GM19023 (cell line): Measurements from ENCODE around the gene SPOCK1.

ENCODE experiments used
- ATAC-seq: cut with Tn5 transposase; IDR thresholded peaks from one replicate; pipeline ENCODE4 v1.9.1; 2021; ENCODE audit warnings: mild to moderate bottlenecking, moderate library complexity; ENCODE audit not compliant: unreplicated experiment

The SPOCK1 gene

DNA sequence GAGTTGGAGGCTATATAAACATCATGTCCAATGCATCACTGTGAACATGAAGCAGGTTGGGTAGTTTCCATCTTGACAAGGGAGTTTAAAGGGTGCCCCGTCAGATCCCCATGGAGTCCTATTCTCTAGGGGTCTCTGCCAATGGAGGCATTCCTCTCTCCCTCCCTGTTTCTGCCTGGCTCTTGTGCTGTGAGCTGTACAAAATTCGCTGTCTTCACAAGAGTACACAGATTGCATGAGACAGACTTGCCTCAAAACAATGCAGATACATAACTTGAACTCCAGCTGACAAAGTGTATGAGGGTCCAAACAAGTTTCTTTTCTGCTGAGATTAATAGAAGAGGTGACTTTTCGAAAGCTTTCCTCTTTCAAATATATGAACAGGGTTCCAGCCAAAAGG lies 165.2 kb downstream of the SPOCK1 start:
- no peak for ATAC-seq

DNA sequence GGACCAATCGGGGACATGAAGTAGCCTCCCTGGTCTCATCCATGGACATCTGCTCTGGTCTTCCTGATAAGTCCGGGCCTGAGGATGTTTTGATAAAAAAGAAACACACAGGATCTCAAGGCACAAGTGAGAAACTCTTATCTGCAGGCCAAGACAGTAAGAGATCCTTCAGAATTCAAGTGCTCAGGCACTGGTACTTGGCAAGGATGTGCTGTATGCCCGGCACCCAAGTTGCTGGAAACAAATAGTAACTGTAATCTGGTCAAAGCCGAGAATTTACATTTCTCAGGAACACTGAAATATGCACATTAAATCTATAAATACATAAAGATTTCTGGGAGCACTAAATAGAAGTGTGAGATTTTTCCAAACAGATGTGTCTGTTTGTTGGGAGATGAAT lies 165.7 kb downstream of the SPOCK1 start:
- no peak for ATAC-seq

DNA sequence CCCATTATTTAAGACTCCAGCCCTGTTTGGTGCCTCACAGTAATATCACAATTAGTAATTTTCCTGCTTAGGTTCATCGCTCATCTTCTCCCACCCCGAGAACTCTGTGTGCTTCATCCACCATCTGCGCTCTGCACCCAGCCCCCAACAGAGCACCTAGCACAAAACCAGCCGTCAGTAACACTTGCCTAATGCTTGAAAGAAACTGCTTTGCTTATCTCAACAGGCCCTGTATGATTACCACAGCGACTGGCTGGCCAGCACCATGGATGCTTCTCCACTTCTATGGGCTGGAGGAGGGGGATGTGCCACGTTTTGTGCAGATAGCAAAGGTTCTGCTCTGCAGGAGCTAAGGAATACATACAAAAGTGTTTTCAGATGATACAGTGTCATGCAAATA lies 166.8 kb downstream of the SPOCK1 start:
- no peak for ATAC-seq

DNA sequence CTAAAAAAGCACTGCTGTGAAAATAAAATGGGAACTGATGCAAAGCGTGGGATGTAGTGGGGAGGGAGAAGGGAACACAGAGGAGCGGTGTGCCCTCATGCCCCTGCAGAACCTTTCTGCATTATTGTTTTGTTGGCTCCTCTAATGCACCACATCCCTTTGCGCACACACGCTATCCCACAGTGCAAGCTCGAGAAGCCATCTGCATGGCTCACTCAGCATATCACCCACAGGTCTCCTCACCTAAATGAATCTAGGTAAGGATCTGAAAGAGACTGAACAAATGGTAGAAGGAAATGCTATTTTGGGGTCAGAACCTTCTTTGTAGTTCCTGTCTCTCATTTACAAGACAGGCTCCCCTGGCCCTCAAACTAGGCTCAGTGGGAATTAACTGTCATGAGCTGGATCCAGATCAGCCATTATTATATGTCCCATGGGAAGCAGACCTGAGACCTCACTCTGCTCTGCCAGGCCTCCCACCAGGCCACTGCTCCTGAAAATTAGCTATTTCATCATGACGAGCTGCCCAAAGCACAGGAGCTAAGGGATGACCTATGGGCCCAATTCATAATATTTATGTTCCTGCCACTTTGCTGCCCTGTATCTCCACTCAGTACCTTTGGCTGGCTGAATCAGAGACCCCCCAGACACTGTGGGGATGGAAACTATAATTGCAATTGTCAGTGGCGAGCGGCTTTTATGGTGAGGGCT lies 169.4 kb downstream of the SPOCK1 start:
- ATAC-seq = no peak

DNA sequence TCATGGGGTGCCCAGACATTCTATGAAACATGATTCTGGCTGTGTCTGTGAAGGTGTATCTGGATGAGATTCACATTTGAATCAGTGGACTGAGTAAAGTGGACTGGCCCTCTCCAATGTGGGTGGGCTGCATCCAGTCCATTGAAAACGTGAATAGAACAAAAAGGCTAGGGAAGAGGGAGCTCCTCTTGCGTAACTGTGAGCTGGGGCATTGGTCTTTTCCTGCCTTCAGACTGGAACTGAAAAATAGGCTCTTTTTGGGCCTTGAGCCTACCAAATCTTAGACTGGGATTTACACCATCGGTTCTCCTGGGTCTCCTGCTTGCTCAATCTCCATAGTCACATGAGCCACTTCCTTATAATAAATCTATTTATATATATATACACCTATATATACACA lies 170.1 kb downstream of the SPOCK1 start:
- ATAC-seq = no peak

DNA sequence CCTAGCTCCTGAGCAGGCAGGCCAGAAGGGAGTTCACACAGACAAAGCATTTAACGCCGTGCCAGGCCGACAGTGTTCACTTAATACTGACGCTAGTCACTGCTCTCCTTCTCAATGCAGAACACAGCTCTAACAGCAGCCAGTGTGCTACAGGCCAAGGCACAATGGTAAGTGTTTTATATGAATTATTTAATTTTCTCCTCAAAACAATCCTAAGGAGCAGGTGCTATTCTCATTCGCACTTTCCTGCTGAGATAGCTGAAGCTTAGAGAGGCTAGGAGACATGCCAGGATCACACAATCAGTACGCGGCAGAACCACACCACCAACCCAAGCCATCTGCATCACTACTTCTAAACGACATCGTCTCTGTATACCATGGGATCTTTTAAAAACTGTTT lies 170.7 kb downstream of the SPOCK1 start:
- no peak for ATAC-seq

DNA sequence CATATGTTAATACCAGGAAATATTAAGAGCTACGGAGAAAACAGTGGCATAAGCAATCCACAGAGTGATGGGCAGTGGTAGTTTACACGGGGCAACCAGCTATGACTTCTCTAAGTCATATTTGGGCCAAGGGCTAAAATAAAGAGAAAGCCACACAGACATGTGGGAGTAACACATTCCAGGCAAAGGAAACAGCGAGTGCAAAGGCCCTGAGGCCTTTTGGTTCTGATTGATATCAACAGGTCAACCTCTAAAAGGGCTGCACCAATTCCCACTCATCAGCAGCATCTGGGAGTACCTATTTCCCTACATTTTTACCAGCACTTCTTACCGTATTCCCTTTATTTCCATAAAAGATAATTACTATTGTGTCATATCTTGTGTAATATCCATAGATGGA lies 173.4 kb downstream of the SPOCK1 start:
- ATAC-seq = no peak

DNA sequence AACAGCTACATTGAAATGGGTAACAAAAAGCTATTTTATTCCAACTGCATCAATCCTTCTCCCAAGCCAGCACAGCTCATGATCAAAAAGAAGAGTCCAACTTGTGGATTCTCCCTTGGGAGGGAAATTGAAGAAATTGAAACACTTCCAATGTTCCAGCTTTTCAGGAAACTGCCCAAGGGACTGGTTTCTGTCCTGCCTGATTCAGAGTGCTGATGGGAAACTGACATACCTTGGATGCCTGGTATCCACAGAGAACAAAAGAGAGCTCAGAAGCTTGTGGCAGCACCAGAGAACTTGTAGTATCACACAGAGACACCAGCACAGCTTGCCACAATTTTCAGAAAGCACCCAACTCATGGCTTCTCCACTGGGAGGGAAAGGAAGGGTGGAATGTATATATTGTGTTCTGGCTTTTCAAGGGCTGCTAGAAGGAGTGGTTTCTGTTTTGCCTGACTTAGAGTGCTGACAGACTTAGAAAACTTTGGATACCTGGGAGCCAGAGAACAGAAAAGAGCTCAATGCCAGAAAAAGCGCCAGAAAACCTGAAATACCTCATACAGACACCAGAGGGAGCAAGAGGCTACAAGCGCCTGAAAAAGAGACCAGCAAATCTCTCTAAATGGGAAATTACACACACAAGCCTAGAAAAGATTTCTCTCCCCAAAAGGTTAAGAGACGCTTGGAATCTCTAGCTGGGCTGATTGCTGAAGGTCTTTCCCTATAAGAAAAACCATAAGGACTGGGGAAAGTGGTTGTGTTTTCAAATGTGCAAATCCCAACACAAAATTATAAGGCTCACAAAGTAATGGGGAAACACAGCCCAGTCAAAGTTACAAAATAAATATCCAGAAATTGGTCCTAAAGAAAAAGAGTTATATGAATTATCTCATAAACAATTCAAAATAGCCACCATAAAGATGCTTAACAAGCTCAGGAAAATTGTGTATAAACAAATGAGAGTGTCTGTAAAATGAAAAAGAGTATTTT lies 178.8 kb downstream of the SPOCK1 start:
- ATAC-seq = no peak

DNA sequence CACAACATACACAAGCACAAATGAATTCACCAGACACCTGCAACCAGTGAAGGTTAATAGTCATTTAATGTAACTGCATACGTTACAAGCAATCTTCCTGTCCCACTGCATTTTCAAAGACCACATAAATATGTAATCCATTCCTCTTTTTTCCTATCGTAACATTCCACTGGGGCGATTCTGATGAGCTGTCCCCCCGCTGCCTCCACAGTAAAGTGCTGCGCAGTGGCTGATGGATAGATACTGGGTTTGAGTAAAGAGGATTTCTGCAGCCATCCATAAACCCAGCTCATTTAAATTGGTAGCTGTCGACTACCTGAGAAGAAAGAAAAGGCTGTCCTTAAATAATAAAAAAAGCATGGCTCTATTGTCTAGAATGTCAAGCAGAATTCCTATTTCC lies 181.1 kb downstream of the SPOCK1 start:
- ATAC-seq = no peak

DNA sequence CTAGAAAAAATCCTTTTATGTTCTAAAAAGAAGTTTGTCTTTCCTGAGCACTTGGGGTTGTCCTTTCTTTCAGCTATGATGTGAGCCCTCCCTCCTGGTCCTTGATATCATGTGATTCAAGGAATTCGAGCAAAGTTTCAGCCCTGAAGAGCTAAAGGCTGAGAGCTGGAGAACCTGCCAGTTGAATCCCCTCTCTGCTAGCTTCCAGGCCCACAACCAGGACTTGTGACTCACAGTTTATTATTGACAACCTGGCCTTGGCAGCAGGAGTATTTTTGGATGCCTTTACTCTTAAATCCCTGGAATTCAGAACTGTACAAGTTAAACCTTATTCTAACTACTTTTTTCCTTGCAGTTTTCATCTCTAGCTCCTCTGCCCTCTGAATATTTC lies 182.8 kb downstream of the SPOCK1 start:
- ATAC-seq = no peak

DNA sequence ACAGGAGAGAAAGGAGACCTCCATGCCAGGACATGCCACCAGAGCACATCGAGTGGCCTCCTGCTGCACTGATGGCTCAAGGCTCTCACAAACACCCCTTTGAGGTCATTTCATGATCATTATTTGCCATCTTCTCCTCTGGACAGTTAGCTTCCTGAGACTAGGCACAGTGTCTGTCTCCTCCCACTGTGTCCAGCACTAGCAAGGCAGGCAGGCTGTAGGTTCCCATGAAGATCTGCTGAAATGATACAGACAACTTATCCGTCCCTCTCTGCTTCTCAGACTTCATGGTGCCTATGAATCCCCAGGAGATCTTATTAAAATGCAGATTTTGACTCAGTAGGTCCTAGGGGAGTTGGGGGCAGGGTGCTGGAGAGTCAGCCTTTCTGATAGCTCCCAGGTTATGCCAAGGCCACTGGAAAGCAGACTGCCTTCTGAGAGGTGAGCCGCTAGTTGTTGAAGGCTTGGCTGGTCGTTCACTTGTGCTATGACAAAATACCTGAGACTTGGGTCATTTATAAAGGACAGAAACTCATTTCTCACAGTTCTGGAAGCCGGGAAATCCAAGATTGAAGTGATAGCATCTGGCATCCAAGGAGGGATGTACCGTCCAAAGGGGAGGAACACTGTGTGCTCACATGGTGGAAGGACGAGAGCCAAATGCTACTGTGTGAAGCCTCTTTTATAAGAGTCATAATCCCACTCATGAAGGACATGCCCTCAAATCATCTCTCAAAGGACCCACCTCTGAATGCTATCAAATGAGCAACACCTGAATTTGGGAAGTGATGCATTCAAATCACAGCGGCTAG lies 183.4 kb downstream of the SPOCK1 start:
- ATAC-seq = no peak

DNA sequence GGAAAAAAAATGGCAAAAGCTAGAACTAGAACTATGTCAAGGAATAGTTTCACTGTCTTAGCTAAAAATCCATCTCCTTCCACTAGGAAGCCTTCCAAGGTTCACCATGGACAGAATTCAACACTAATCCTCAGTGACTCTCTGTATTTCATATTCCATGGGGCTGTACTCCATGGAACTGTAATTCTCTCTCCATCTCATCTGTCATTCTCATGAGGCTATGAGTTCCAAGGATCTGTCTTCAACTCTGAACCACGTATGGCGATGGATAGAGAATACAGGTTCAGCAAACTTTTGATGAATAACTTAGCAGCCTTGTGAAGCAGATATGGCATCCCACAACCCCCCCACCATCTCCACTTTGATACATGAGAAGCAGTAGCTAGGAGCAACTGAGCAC lies 184.0 kb downstream of the SPOCK1 start:
- ATAC-seq = no peak

DNA sequence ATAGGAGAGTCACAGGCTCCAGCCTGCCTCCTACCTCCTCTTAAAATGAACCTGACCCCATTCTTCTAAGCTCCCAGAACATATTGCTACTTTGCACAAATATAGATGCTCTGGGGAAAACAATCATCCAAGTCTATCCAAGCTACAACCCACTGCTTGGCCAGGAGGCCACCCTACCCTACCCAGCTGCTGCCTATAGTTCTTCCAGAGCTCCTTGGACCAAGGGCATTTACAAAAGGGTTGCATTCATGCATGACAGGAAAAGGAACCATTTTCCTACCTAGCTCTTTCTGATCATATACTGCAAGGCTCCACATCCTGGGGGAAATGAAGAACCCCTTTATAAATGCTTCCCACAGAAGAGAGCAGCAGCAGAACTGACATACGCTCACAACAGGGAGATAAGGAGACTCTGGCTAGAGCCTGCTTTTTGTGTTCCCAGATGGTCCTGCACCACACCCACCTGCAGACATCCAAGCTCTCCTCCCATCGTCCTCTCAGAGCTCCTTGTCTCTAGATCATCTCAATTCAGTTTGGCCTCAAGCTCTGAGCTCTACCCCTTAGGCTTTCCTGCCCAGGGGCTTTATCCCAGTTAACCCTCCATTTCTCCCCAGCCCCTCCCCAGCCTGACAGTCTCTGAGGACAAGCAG lies 185.5 kb downstream of the SPOCK1 start:
- ATAC-seq = no peak

DNA sequence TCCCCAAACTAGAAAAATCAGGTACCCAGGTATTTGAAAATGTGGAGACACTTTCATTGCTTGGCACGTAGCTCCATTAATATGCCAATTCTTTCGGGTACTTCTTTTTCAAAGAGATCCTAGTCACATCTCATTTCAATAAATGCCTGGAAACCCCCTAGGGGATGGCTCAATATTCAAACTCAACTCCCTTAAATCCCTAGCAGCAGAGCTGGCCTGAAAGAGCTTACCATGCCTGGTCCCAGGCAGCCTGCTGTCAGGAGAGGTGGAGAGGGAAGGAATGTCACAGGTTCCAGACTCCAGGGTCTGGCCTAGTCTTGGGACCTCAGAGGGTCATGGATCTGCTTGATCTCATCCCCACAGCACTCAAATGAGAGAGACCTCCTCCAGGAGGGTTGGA lies 187.1 kb downstream of the SPOCK1 start:
- no peak for ATAC-seq

DNA sequence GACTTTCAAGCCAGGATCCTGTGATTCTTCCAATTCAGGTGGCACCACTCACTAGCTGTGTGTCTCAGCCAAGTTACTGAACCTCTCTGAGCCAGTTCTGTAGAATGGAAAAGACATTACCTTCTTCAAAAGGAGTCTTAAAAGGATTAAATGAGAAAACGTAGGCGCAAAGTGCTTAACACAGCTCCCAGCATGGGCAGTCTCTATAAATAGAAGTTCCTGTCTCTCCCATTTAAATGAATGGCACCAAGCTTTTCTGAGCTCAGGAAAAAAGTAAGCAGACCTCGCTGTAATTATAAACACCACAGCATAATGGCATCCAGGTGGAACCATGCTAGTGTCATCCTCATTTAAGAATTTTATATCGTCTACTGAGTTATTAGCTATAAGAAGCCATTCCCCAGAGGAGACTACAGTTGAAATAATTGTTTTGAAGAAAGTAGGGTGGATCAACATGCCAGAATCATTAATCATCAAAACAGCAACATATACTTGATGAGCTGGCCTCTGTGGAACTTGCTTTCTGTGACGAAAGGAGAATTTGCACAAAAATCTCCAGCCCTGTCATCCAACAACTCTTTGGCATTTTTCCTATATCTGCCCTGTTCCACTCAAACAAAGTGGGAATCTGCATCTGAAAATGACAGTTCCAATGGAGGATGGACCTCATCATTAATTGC lies 188.9 kb downstream of the SPOCK1 start:
- ATAC-seq = no peak

DNA sequence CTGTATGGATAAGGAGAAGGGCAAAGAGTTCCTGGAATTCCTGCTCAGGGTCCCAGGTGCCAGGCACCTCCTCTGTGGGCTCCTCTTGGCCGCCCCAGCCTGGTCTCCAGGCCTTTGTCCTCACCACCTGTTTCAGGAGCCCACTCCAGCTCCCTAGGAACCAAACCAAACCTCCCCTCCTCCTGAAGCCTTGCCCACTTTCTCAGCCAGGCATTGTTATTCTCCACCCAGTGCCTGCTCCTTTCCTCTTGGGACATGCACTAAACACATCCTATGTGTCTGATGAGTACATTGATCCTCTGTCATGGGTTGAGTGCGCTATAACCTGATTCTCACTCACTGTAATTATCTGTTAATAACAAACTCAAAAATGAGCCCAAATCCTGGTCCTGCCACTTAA lies 189.8 kb downstream of the SPOCK1 start:
- no peak for ATAC-seq

DNA sequence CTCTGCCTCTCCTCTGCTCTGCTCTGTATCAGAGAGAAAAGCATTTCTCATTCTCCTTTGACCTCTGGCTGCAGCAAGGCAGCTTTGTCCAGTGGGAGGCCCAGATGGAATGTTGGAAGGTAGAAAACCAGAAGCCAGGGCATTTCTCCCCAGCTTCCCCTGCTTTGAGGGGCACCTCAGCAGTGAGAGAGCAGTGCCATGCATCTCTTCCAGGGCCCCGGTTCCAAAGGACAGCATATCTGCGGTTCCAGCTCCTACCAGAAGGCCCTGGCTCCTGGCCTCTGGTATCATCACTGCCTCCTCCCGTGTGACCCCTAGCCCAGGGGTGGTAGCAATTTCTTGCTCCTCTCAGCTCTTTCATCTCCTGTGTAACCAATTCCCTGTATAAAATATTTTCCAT lies 190.8 kb downstream of the SPOCK1 start:
- ATAC-seq = no peak

DNA sequence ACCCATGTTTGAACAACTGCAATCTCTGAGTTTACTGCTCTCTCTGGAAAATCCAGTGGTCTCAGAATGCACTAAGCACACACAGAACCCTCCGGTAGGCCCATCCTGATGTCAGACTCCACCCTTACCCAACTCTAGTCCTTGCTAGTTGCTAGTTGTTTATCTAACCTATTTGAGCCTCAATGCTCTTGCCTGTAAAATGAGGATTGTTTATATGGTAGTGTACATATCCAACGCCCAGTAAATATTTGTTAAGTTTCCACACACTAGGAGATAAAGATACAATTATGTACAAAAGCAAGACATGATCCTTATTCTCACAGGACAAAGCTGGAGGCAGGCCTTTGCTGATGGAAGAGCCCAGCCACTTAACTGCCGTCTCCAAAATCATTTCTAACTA lies 192.2 kb downstream of the SPOCK1 start:
- ATAC-seq = no peak

DNA sequence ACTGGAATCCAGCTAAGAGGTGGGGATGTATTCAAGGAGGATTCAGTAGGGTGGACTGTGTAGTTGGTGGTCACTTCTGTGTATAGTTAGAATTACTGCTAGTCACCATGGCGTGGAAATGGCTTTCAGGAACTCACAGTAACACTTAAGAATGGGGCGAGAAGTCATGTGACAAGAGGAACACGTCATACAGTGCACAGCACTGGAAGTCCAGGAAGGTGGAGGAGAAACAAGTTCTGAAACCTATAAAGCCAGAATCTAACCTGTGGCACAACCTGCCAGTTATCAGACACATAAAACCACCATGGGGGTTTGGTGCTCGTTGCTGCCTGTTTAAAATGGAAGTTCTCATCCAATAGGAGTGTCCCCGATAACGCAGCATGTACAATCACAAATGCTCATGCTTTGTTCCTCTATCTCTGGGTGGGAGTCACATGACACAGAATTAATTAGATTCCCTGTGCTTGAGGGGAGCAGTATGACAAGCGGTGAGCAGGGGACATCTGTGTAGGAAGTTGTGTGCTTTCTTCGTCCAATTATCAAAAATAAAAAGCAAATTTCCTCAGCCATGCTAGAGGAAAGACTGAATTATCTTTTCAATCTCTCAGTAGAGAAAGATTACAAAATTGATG lies 193.0 kb downstream of the SPOCK1 start:
- no peak for ATAC-seq
